GM12878 (cell line): ENCODE results near the gene RARS2. TPM values are rescaled to one million over a fixed set of nuclear protein-coding genes. Genes with fewer than 3 reads are reported as not detected.

ENCODE experiments used
- ATAC-seq: fragments of 200-7000 bp; cut with Tn5 transposase; 3 replicates; pipeline ENCODE4 v1.9.1; 2020; ENCODE audit warnings: mild to moderate bottlenecking, moderate library complexity
- BruUV-seq: library from RNA; stranded (reverse); fragments of 400-500 nt; replicated peaks from 2 replicates; lab custom pipeline; 2021; lab: Mats Ljungman, UMichigan
- CTCF ChIA-PET: fragments of 300-600 bp; sonication (Branson Sonifier 250); formaldehyde crosslinking; extraction: SDS; loops from one replicate; lab custom pipeline; 2021; ENCODE audit warnings: inconsistent platforms; lab: Yijun Ruan, JAX
- POLR2A ChIA-PET: fragments of 350-600 bp; formaldehyde crosslinking; extraction: SDS; loops from one replicate; lab custom pipeline; 2021; ENCODE audit warnings: inconsistent platforms; lab: Charles Lee
- RAD21 ChIA-PET: fragments of 300-600 bp; sonication (Branson Sonifier 250); formaldehyde crosslinking; loops from one replicate; lab custom pipeline; 2023; ENCODE audit warnings: antibody characterized with exemption; ENCODE audit not compliant: unreplicated experiment; lab: Charles Lee
- SMC1A ChIA-PET: fragments of 300-600 bp; sonication (Branson Sonifier 250); formaldehyde crosslinking; loops from one replicate; lab custom pipeline; 2023; ENCODE audit not compliant: unreplicated experiment, uncharacterized antibody; lab: Charles Lee
- DNase-seq: peaks from one replicate; pipeline ENCODE4 v3.0.0-alpha.2; 2011; ENCODE audit warnings: low read depth, low spot score
- FAIRE-seq: peaks from 3 replicates; lab custom pipeline; 2011; peaks lifted over from hg19 to GRCh38; lab: Jason Lieb, UNC
- H2AFZ ChIP-seq: 2 replicates; pipeline ENCODE4 v1.6.0; 2011; ENCODE audit warnings: low read depth, low read length, control low read depth; ENCODE audit not compliant: control insufficient read depth
- H3K27ac ChIP-seq: 2 replicates; pipeline ENCODE4 v1.5.1; 2011; ENCODE audit warnings: control low read depth; ENCODE audit not compliant: control insufficient read depth, insufficient read depth
- H3K27me3 ChIP-seq, 2 experiments: replicated peaks in 1 of 2; 2 replicates each; pipeline versions ENCODE4 v1.6.0 to v1.6.1; 2011; ENCODE audit warnings: low read length in 1 of 2; ENCODE audit not compliant: control insufficient read depth in 2 of 2, insufficient read depth in 2 of 2
- H3K36me3 ChIP-seq, 2 experiments: 2 replicates each; pipeline ENCODE4 v1.5.1; 2011; ENCODE audit warnings: low read length in 1 of 2; ENCODE audit not compliant: control insufficient read depth in 2 of 2, insufficient read depth in 2 of 2
- H3K4me1 ChIP-seq: 2 replicates; pipeline ENCODE4 v1.6.1; 2011; ENCODE audit warnings: mild to moderate bottlenecking, low read length, moderate library complexity, mixed read lengths; ENCODE audit not compliant: control insufficient read depth, insufficient read depth
- H3K4me2 ChIP-seq: 2 replicates; pipeline ENCODE4 v1.6.0; 2011; ENCODE audit warnings: control low read depth; ENCODE audit not compliant: control insufficient read depth, insufficient read depth
- H3K4me3 ChIP-seq: fragments of 200-600 bp; sonication (generic); 2 replicates; pipeline ENCODE4 v1.5.1; 2016
- H3K79me2 ChIP-seq: 2 replicates; pipeline ENCODE4 v1.6.0; 2011; ENCODE audit warnings: low read length; ENCODE audit not compliant: control insufficient read depth, insufficient read depth
- H3K9ac ChIP-seq: 2 replicates; pipeline ENCODE4 v1.8.0; 2011; ENCODE audit warnings: low read length, control low read depth, mixed read lengths; ENCODE audit not compliant: control insufficient read depth, insufficient read depth
- H3K9me3 ChIP-seq: replicated peaks from 3 replicates; pipeline ENCODE4 v1.5.1; 2011; ENCODE audit warnings: mild to moderate bottlenecking, low read length; ENCODE audit not compliant: control insufficient read depth, insufficient read depth
- H4K20me1 ChIP-seq: 2 replicates; pipeline ENCODE4 v1.6.0; 2011; ENCODE audit not compliant: control insufficient read depth, insufficient read depth
- HSF1 ChIP-seq: fragments of 150-350 bp; IDR thresholded peaks from 2 replicates; pipeline ENCODE4 v1.6.1; 2014; ENCODE audit warnings: mild to moderate bottlenecking, low read depth, low read length
- KLF5 ChIP-seq: fragments of 450-650 bp; IDR thresholded peaks from 2 replicates; pipeline ENCODE4 v1.6.1; 2014; ENCODE audit warnings: mild to moderate bottlenecking; ENCODE audit not compliant: partially characterized antibody
- NR2C2 ChIP-seq: IDR thresholded peaks from 2 replicates; pipeline ENCODE4 v1.6.1; 2011; ENCODE audit warnings: borderline replicate concordance, low read depth; ENCODE audit not compliant: control insufficient read depth, insufficient read length
- TCF12 ChIP-seq: IDR thresholded peaks from 2 replicates; pipeline ENCODE4 v1.6.1; 2011; ENCODE audit warnings: low read depth, mild to moderate bottlenecking, low read length
- WGBS: methylation state at CpG from one replicate; pipeline ENCODE4 v1.1.6; 2016; ENCODE audit warnings: low lambda C conversion rate; ENCODE audit not compliant: insufficient replicate concordance, insufficient coverage; ENCODE audit errors: missing lambda C conversion rate; 5-methylcytosine and 5-hydroxymethylcytosine counted together
- in situ Hi-C: fragments of 300-500 bp; cut with MboI; formaldehyde crosslinking; loops from 9 replicates; pipeline ENCODE4 v1.14.3; 2018; ENCODE audit warnings: mixed read lengths
- intact Hi-C: fragments of 100-400 bp; cut with micrococcal nuclease; formaldehyde crosslinking; loops from one replicate; pipeline ENCODE4 v1.14.2; 2022; ENCODE audit not compliant: unreplicated experiment
- polyA plus RNA-seq, 11 experiments: library from polyadenylated mRNA; depleted of rRNA in 4 of 11; unstranded in 6 of 11; stranded (reverse) in 5 of 11; fragments of >200 nt; fragmentation: Nextera tagmentation in 4 of 11; fragmentation: Illumina TruSeq in 1 of 11; extraction: Ambion mirVana in 4 of 11; extraction: Trizol in 1 of 11; gene quantifications; 1 replicate in 1 of 11; 2 replicates in 10 of 11; pipeline versions ENCODE4 v1.2.1 to v1.2.3, GENCODE V29; 2011 to 2016; ENCODE audit warnings: inconsistent platforms in 2 of 11, missing spikeins in 2 of 11, low read depth in 1 of 11
- total RNA-seq, 4 experiments: library from RNA; depleted of rRNA in 3 of 4; stranded (reverse); fragments of >200 nt in 3 of 4; fragmentation: Illumina TruSeq in 1 of 4; extraction: Trizol in 1 of 4; gene quantifications; 2 replicates each; pipeline versions ENCODE4 v1.2.1 to v1.2.3, GENCODE V29; 2013 to 2021

The RARS2 gene
- total and polyA plus RNA-seq, 10 of the 15 experiments (the other 5 are each of a cell fraction or from before 2014, with no cell fraction given): 18.3 to 54.2 (median 36.8) TPM

- in situ Hi-C loops: no loop called here
- ATAC-seq (no peak), FAIRE-seq (no peak), DNase-seq (no peak)
- Histone ChIP-seq H4K20me1 (no peaks in the 10 kb centered on the region), H3K4me2 (no peak overlapping the region), H3K9me3 (no peaks in the 10 kb centered on the region; the same call in 2 of the 3 replicates), H3K79me2 (peaks cover 51% of the 10 kb centered on the region), H3K4me1 (peaks cover 3% of the 10 kb centered on the region; the same call in 1 of the 2 replicates), H3K4me3 (no peak overlapping the region), H3K36me3 (peaks cover 0 to 15% of the 10 kb centered on the region in 2 experiments; a peak in 2 of 4 replicates), H3K27ac (no peak overlapping the region), H3K9ac (no peak overlapping the region), H3K27me3 (no peaks in the 10 kb centered on the region), H2AFZ (no peak overlapping the region)
- ChIA-PET RAD21 (no interaction called here), POLR2A (interaction anchor here (0.6 kb wide), 2 partner anchors 43 to 393 kb away, joined by 3 read pairs; no protein-coding TSS in a partner anchor), CTCF (interaction anchor here (1.0 to 1.1 kb wide), 2 partner anchors 10 to 113 kb away, joined by 3 read pairs; no protein-coding TSS in a partner anchor), SMC1A (interaction anchor here (1.4 kb wide), 1 partner anchor 10 kb away, joined by 4 read pairs; no protein-coding TSS in a partner anchor)
- BruUV-seq: no TSS peak
- 100% methylated on average over 4 of the region's 4 CpGs for WGBS
- intact Hi-C loops: loop anchor here (10.0 kb wide), 1 partner anchor 341 kb away; no protein-coding TSS in a partner anchor
- TF ChIP-seq NR2C2 (no peak), HSF1 (no peak)
These were observed 6.0 kb downstream of the RARS2 start for GRCh38 chr6:87583822-87584221.

GRCh38 chr6:87575423-87575822 is 14.4 kb downstream of the RARS2 start:
- Histone ChIP-seq H3K9me3 (peaks cover 9% of the 10 kb centered on the region), H3K36me3 (no peaks in the 10 kb centered on the region; a peak in 1 of 4 replicates), H2AFZ (no peak overlapping the region), H3K9ac (no peak overlapping the region), H3K27ac (no peak overlapping the region), H3K4me2 (no peak overlapping the region), H3K4me3 (no peak overlapping the region), H3K79me2 (peaks cover 40% of the 10 kb centered on the region), H3K4me1 (peaks cover 20% of the 10 kb centered on the region), H4K20me1 (no peaks in the 10 kb centered on the region), H3K27me3 (no peaks in the 10 kb centered on the region)
- no peak for FAIRE-seq
- ChIA-PET RAD21 (no interaction called here), POLR2A (interaction anchor here (0.7 kb wide), 1 partner anchor 61 kb away, joined by 4 read pairs; no protein-coding TSS in a partner anchor), CTCF (no interaction called here), SMC1A (interaction anchor here (1.6 kb wide), 1 partner anchor 14 kb away, joined by 3 read pairs; no protein-coding TSS in a partner anchor)
- no TSS peak for BruUV-seq
- in situ Hi-C loops (no loop called here), intact Hi-C loops (no loop called here)
- DNase-seq: no peak
- ATAC-seq: no peak
- WGBS: 98% methylated on average over 2 of the region's 2 CpGs
- TF ChIP-seq TCF12 (no peak), KLF5 (no peak)
